Smooth muscle cell of trachea (primary cell): ENCODE measurements around the gene MIER1. TPM values are rescaled to one million over a fixed set of nuclear protein-coding genes. Genes with fewer than 3 reads are reported as not detected.

ENCODE experiments used
- total RNA-seq: library from RNA; depleted of rRNA; stranded (reverse); fragments of >200 nt; gene quantifications from 2 replicates; pipeline ENCODE4 v1.2.1, GENCODE V29; 2014

Gene MIER1
- 31.3 and 31.4 TPM in 2 replicates for total RNA-seq

DNA sequence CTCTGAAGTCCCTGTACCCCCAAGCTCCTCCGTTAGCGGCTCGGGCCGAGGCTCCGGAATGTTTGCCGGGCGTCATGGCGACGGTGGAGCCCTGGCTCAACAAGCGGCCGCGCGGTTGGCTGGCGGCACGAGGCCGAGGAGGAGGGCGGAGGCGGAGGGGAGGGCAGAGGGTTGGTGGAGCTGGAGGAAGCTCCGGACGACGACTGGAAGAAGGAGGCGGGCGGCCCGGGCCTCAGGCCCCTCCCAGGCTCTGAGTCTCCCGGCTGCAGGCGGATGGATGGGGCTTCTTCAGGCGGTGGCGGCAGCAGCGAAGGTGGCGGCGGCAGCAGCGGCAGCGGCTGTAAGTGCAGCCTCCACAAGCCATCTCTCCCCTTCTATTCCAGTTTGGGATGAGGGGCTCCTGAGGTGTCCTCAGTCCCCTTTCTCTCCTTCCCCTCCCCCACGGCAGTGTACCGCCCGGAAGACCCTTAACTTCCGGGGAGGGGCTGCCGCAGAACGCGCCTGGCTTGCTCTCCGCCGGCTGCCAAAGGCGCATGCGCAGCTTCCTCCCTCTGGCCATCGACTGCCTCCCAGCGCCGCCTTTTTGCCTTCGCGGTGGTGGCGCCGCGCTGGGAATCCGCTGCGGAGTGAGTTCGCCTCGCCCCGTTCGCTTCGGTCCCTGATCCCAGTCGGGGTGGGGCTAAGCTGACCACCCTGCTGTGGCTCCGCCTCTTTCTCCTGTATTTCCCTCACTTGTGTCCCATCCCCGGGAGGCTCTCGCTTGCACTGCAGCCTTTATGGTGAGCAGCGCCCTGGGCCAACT is at the start of gene MIER1, which contains the start of gene DNAI4:
TSS of gene MIER1 (plus strand) at position 235 of the 802 bp plus-strand sequence. CDS start at position 274, 39 bp downstream.
TSS of gene DNAI4 (minus strand) at position 101 of the 802 bp plus-strand sequence. CDS start at position 76, 25 bp downstream.

Other genes with a start within 250 kb of the MIER1 start
- gene DYNLT5, start 172.5 kb upstream of the MIER1 start, total RNA-seq = 0.33 and 1.6 TPM in 2 replicates
- gene INSL5, start 123.7 kb upstream of the MIER1 start, total RNA-seq = not detected in 2 replicates
- gene DNAI4, start 134 bp upstream of the MIER1 start, total RNA-seq = 5.4 and 7.8 TPM in 2 replicates
- 14.9 and 18.2 TPM in 2 replicates for gene SLC35D1, start 129.2 kb downstream of the MIER1 start, total RNA-seq
- under 0.01 TPM in 1 of 2 replicates, not detected in the other for gene C1orf141, start 210.0 kb downstream of the MIER1 start, total RNA-seq
- not detected in 2 replicates for gene IL23R, start 241.5 kb downstream of the MIER1 start, total RNA-seq